Liver (tissue), 9 donors: ENCODE data around the gene LLGL2. TPM values are rescaled to one million over a fixed set of nuclear protein-coding genes. Genes with fewer than 3 reads are reported as not detected.

Source experiments
- DNase-seq: peaks from one replicate; pipeline ENCODE4 v3.0.0-alpha.2; 2017; ENCODE audit warnings: low spot score
- H3K27ac ChIP-seq, 2 donors: one replicate each; pipeline ENCODE4 v1.7.0; 2013; ENCODE audit warnings: inconsistent platforms in 2 of 2, low read length in 2 of 2, control low read depth in 1 of 2, low read depth in 1 of 2, mild to moderate bottlenecking in 1 of 2
- H3K27me3 ChIP-seq, 4 donors: one replicate each; pipeline versions ENCODE4 v1.6.1 to v1.7.0; 2013; ENCODE audit warnings: low read length in 3 of 4, inconsistent platforms in 1 of 4, mild to moderate bottlenecking in 1 of 4, moderate library complexity in 1 of 4; ENCODE audit not compliant: control insufficient read depth in 4 of 4, insufficient read depth in 4 of 4
- H3K36me3 ChIP-seq, 4 donors: one replicate each; pipeline versions ENCODE4 v1.6.1 to v1.7.0; 2013; ENCODE audit warnings: low read length in 3 of 4, mild to moderate bottlenecking in 3 of 4, low read depth in 1 of 4, moderate library complexity in 1 of 4; ENCODE audit not compliant: control insufficient read depth in 4 of 4, insufficient read depth in 3 of 4
- H3K4me1 ChIP-seq, 4 donors: one replicate each; pipeline versions ENCODE4 v1.6.1 to v1.7.0; 2013; ENCODE audit warnings: low read length in 3 of 4, mild to moderate bottlenecking in 3 of 4, moderate library complexity in 1 of 4; ENCODE audit not compliant: control insufficient read depth in 4 of 4, insufficient read depth in 4 of 4
- H3K4me3 ChIP-seq, 3 donors: one replicate each; pipeline versions ENCODE4 v1.6.1 to v1.7.0; 2013; ENCODE audit warnings: low read length in 3 of 3, control low read depth in 1 of 3, low read depth in 1 of 3, mild to moderate bottlenecking in 1 of 3
- H3K9ac ChIP-seq, 2 donors: one replicate each; pipeline ENCODE4 v1.7.0; 2013; ENCODE audit warnings: low read length in 2 of 2, mild to moderate bottlenecking in 2 of 2, moderate library complexity in 2 of 2, control low read depth in 1 of 2, low read depth in 1 of 2
- H3K9me3 ChIP-seq, 4 donors: one replicate each; pipeline versions ENCODE4 v1.6.1 to v1.7.0; 2013; ENCODE audit warnings: low read length in 3 of 4; ENCODE audit not compliant: control insufficient read depth in 4 of 4
- ATF3 ChIP-seq: IDR thresholded peaks from 2 replicates; pipeline ENCODE4 v1.6.1; 2016; ENCODE audit warnings: antibody characterized with exemption
- CTCF ChIP-seq: fragments of 150-350 bp; IDR thresholded peaks from 2 replicates; pipeline ENCODE4 v1.5.1; 2017; ENCODE audit warnings: improper control_type of control experiment, low read depth, low read length; ENCODE audit not compliant: missing input control
- EGR1 ChIP-seq, 2 donors: IDR thresholded peaks; 2 replicates each; pipeline ENCODE4 v1.6.1; 2016 to 2018; ENCODE audit warnings: antibody characterized with exemption in 2 of 2, low read depth in 2 of 2
- FOXA1 ChIP-seq: IDR thresholded peaks from 2 replicates; pipeline ENCODE4 v1.6.1; 2016; ENCODE audit warnings: antibody characterized with exemption
- FOXA2 ChIP-seq: IDR thresholded peaks from 2 replicates; pipeline ENCODE4 v1.6.1; 2016; ENCODE audit warnings: antibody characterized with exemption
- GABPA ChIP-seq, 2 donors: IDR thresholded peaks in 1 of 2; conservative IDR thresholded peaks in 1 of 2; 2 replicates each; pipeline ENCODE4 v1.6.1; 2016; ENCODE audit warnings: antibody characterized with exemption in 2 of 2, mild to moderate bottlenecking in 1 of 2, moderate library complexity in 1 of 2
- HNF4A ChIP-seq, 2 donors: conservative IDR thresholded peaks; 2 replicates each; pipeline ENCODE4 v1.6.1; 2016; ENCODE audit warnings: antibody characterized with exemption in 2 of 2, mild to moderate bottlenecking in 2 of 2
- HNF4G ChIP-seq: IDR thresholded peaks from 2 replicates; pipeline ENCODE4 v1.6.1; 2016; ENCODE audit warnings: antibody characterized with exemption
- JUND ChIP-seq, 2 donors: IDR thresholded peaks; 2 replicates each; pipeline ENCODE4 v1.6.1; 2016; ENCODE audit warnings: antibody characterized with exemption in 2 of 2
- MAX ChIP-seq: IDR thresholded peaks from 2 replicates; pipeline ENCODE4 v1.6.1; 2016; ENCODE audit warnings: antibody characterized with exemption
- NR2F2 ChIP-seq: IDR thresholded peaks from 2 replicates; pipeline ENCODE4 v1.6.1; 2016; ENCODE audit warnings: antibody characterized with exemption
- RAD21 ChIP-seq, 2 donors: IDR thresholded peaks; 2 replicates each; pipeline ENCODE4 v1.6.1; 2016; ENCODE audit warnings: antibody characterized with exemption in 2 of 2, mild to moderate bottlenecking in 2 of 2
- REST ChIP-seq: IDR thresholded peaks from 2 replicates; pipeline ENCODE4 v1.6.1; 2016; ENCODE audit warnings: antibody characterized with exemption, mild to moderate bottlenecking
- RXRA ChIP-seq, 2 donors: IDR thresholded peaks; 2 replicates each; pipeline ENCODE4 v1.6.1; 2017 to 2018; ENCODE audit warnings: antibody characterized with exemption in 2 of 2, mild to moderate bottlenecking in 1 of 2
- SP1 ChIP-seq: IDR thresholded peaks from 2 replicates; pipeline ENCODE4 v1.6.1; 2018; ENCODE audit warnings: antibody characterized with exemption, mild to moderate bottlenecking
- TAF1 ChIP-seq: conservative IDR thresholded peaks from 2 replicates; pipeline ENCODE4 v1.6.1; 2016; ENCODE audit warnings: antibody characterized with exemption, mild to moderate bottlenecking
- YY1 ChIP-seq: IDR thresholded peaks from 2 replicates; pipeline ENCODE4 v1.6.1; 2016; ENCODE audit warnings: antibody characterized with exemption, mild to moderate bottlenecking
- WGBS: extraction: QIAGEN DNeasy Blood & Tissue Kit; methylation state at CpG from one replicate; pipeline ENCODE4 v1.1.7; 2013; 5-methylcytosine and 5-hydroxymethylcytosine counted together
- polyA plus RNA-seq, 2 donors: library from polyadenylated mRNA; stranded (reverse) in 1 of 2; unstranded in 1 of 2; fragments of 200-250 nt in 1 of 2; fragments of >200 nt in 1 of 2; fragmentation: Nextera tagmentation in 1 of 2; extraction: Ambion mirVana in 1 of 2; gene quantifications; one replicate each; pipeline versions ENCODE4 v1.2.1 to v1.2.3, GENCODE V29; 2013 to 2015
- total RNA-seq, 2 donors: library from RNA; depleted of rRNA; stranded (reverse); fragments of >200 nt; gene quantifications; one replicate each; pipeline ENCODE4 v1.2.3, GENCODE V29; 2014
- donor health status: healthy.
- donor health status: healthy.
- donor health status: healthy.
- donor health status: healthy.
- donor health status: healthy.

LLGL2 gene
- total and polyA plus RNA-seq, 4 donors: 23.2 to 69.6 (median 38.5) TPM

GRCh38 chr17:75573994-75574393, 48.5 kb downstream of the LLGL2 start:
- Histone ChIP-seq H3K36me3 (peaks cover 0 to 33% (median 16%) of the 10 kb centered on the region in 4 donors), H3K27ac (no peak overlapping the region), H3K9me3 (no peaks in the 10 kb centered on the region), H3K4me1 (no peaks in the 10 kb centered on the region), H3K9ac (no peak overlapping the region), H3K27me3 (no peaks in the 10 kb centered on the region), H3K4me3 (no peak overlapping the region)
- DNase-seq: no peak
- TF ChIP-seq ATF3 (no peak), SP1 (no peak), GABPA (IDR thresholded peaks at IDR 0.05 in 1 of 2, conservative IDR thresholded peaks at IDR 0.05 in 1 of 2) (no peak), CTCF (no peak), REST (no peak), FOXA1 (no peak), YY1 (no peak), MAX (no peak), RXRA (IDR thresholded peaks at IDR 0.05) (no peak)
- WGBS: 94% methylated on average over 13 of the region's 13 CpGs

- Histone ChIP-seq H3K4me1 (no peaks in the 10 kb centered on the region), H3K9me3 (no peaks in the 10 kb centered on the region), H3K4me3 (no peak overlapping the region), H3K9ac (no peak overlapping the region), H3K27ac (no peak overlapping the region), H3K36me3 (peaks cover 0 to 29% (median 16%) of the 10 kb centered on the region in 4 donors), H3K27me3 (no peaks in the 10 kb centered on the region)
- WGBS: 92% methylated on average over 29 of the region's 29 CpGs
- DNase-seq: no peak
- no peak for TF ChIP-seq HNF4A (conservative IDR thresholded peaks at IDR 0.05)
- TF ChIP-seq REST: no peak
- TF ChIP-seq RXRA (IDR thresholded peaks at IDR 0.05): no peak
- no peak for TF ChIP-seq HNF4G
- TF ChIP-seq GABPA (IDR thresholded peaks at IDR 0.05 in 1 of 2, conservative IDR thresholded peaks at IDR 0.05 in 1 of 2): no peak
- TF ChIP-seq MAX: no peak
- TF ChIP-seq FOXA1: no peak
- TF ChIP-seq EGR1 (IDR thresholded peaks at IDR 0.05; ENCODE audit: low read depth in 2 of 2): no peak
- no peak for TF ChIP-seq SP1
- no peak for TF ChIP-seq ATF3
- no peak for TF ChIP-seq FOXA2
- TF ChIP-seq JUND (IDR thresholded peaks at IDR 0.05): no peak
- TF ChIP-seq NR2F2: no peak
- no peak for TF ChIP-seq TAF1
- no peak for TF ChIP-seq CTCF
- no peak for TF ChIP-seq YY1
- TF ChIP-seq RAD21 (IDR thresholded peaks at IDR 0.05): no peak
Measured at GRCh38 chr17:75574404-75575036, 49.0 kb downstream of the LLGL2 start.
